Stimulated activated naive CD8-positive, alpha-beta T cell treated with anti-CD3 and anti-CD28 coated beads, Interleukin-15, amount 100 ng/mL, for 72 hours (primary cell): ENCODE data around the gene TBC1D32.
"Not testable (repeated sequence)": the region's sequence is repeated elsewhere in the genome, so short reads cannot be mapped to it uniquely, and the experiment has no call there.

ENCODE experiments used
- ATAC-seq: fragments of 150-1000 bp; cut with Tn5 transposase; 2 replicates; pipeline ENCODE4 v1.10.0; 2021; ENCODE audit warnings: mild to moderate bottlenecking, moderate library complexity
- DNase-seq, 2 donors: peaks; one replicate each; pipeline ENCODE4 v3.0.0; 2021 to 2022
- H3K27ac Mint-ChIP-seq, 2 donors: one replicate each; pipeline ENCODE4 v1.8.0; 2022; ENCODE audit warnings: mild to moderate bottlenecking in 2 of 2, mixed read lengths in 2 of 2, moderate library complexity in 2 of 2
- H3K27me3 Mint-ChIP-seq: one replicate; pipeline ENCODE4 v1.8.0; 2022; ENCODE audit warnings: mixed read lengths
- H3K4me1 Mint-ChIP-seq: one replicate; pipeline ENCODE4 v1.8.0; 2022; ENCODE audit warnings: mild to moderate bottlenecking, mixed read lengths
- H3K4me3 Mint-ChIP-seq, 2 donors: one replicate each; pipeline ENCODE4 v1.8.0; 2022; ENCODE audit warnings: mild to moderate bottlenecking in 2 of 2, mixed read lengths in 2 of 2, moderate library complexity in 1 of 2
- H3K9me3 Mint-ChIP-seq, 2 donors: one replicate each; pipeline ENCODE4 v1.8.0; 2022; ENCODE audit warnings: mixed read lengths in 2 of 2

Gene TBC1D32

DNA sequence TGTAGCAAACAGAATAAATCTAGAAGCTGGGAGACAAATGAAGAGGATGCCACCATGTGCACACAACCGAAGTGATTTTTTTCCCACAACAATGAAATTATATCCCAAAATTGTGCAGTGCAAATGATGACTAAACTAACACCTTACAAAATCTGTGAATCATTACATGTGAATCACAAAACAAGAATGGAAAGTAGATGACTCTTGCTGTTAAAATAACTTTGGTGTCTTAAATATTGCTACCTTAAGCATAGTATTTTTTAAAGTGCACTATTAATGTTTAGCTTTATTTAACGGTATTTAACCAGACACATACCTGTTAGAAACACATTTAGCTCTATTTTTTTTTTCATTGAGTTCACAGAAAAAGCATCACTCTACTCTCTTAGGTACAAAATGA is 190.8 kb downstream of the TBC1D32 start:
- Mint-ChIP-seq H3K27me3 (no peaks in the 10 kb centered on the region), H3K9me3 (peaks cover 0 to 9% of the 10 kb centered on the region in 2 donors)

DNA sequence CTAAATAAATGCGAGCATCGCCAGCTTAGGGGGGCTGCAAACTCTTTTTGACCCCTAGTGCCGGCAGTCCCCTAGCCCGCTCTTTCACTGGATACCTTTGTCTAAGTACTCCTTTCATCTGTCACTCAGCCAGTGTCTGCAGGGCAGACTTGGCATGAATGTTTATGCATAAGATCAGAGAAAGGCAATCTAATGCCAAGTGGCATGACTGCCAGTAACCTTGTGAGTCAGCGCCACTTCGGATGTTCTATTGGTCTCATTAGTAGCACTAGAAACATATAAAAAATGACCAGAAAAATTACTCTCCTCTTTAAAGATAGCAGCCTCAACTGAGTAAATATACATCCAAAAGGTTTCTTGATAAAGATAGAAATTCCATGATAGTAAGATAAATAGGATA is 192.2 kb downstream of the TBC1D32 start:
- ATAC-seq, result no peak

More for the DNA sequence above, 190.8 kb downstream of the TBC1D32 start:
- ATAC-seq, result no peak
- DNase-seq, result no peak
- H3K4me1 Mint-ChIP-seq, result no peaks in the 10 kb centered on the region
- no peak overlapping the region for H3K4me3 Mint-ChIP-seq
- H3K27ac Mint-ChIP-seq, result no peak overlapping the region

DNA sequence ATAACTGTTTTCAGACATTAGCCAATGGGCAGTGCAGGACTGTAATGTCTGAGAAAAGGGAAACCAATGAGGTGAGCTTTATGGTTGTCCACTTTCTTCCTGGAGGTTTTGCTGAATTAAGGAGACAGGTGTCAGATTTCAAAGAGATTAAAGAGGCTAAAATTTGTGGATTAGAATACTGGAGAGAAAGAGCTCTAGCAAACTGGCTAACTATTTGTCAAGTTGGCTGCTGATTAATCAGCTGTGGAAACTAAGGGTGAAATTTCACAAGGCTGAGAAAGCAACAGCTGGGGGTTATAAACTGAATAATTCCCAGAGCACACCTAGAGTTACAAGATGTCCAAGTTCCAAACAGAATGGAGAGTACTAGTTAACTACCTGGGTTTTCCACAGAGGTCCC is 198.9 kb downstream of the TBC1D32 start:
- no peaks in the 10 kb centered on the region for H3K27me3 Mint-ChIP-seq
- DNase-seq, result no peak
- ATAC-seq, result no peak
- no peak overlapping the region for H3K27ac Mint-ChIP-seq
- no peak overlapping the region for H3K4me3 Mint-ChIP-seq
- no peaks in the 10 kb centered on the region for H3K9me3 Mint-ChIP-seq
- no peaks in the 10 kb centered on the region for H3K4me1 Mint-ChIP-seq

More for the DNA sequence above, 192.2 kb downstream of the TBC1D32 start:
- no peaks in the 10 kb centered on the region for H3K4me1 Mint-ChIP-seq
- no peak overlapping the region for H3K4me3 Mint-ChIP-seq
- peaks cover 0 to 9% of the 10 kb centered on the region in 2 donors for H3K9me3 Mint-ChIP-seq
- no peak for DNase-seq
- no peaks in the 10 kb centered on the region for H3K27me3 Mint-ChIP-seq
- H3K27ac Mint-ChIP-seq, result no peak overlapping the region

DNA sequence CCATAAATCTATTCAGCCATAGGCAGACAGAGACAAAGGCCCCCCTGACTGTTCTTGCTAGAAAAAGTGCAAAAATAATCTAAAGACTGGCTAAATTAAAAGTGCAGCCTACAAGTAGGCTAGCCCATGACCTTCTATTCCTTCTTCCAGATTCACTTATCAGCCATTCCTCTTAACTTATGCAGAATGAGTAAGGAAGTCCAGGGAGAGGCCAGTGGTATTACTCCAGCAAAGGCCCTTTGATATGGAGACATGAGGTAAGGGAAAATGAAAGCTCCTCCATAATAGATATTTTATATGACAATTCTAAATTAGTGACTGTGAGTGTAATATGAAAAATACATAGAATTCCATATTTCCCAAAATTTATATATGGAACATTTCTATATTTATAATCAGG is 199.4 kb downstream of the TBC1D32 start:
- no peak overlapping the region for H3K27ac Mint-ChIP-seq
- no peaks in the 10 kb centered on the region for H3K27me3 Mint-ChIP-seq
- H3K4me3 Mint-ChIP-seq, result no peak overlapping the region
- ATAC-seq (no peak), DNase-seq (no peak)
- H3K9me3 Mint-ChIP-seq, result no peaks in the 10 kb centered on the region
- no peaks in the 10 kb centered on the region for H3K4me1 Mint-ChIP-seq

DNA sequence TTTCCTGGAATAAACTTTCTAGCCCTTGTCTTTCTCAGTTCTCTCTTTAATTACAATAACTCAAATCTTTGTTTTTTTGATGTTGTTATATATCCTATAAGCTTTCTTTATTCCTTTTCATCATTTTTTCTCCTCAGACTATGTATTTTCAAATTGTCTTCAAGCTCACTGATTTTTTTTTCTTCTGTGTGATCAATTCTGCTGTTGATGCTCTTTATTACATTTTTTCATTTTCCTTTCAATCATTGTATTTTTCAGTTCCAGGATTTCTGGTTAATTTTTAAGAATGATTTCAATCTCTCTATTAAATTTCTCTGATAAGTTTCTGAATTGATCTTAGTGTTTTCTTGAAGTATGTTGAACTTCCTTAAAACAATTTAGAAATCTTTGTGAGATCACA is 209.7 kb downstream of the TBC1D32 start:
- no peak for DNase-seq
- no peaks in the 10 kb centered on the region for H3K4me1 Mint-ChIP-seq
- H3K9me3 Mint-ChIP-seq, result peaks cover 15 to 21% of the 10 kb centered on the region in 2 donors
- H3K27ac Mint-ChIP-seq, result peak overlapping the region in 1 of 2 donors; percentile 87
- H3K27me3 Mint-ChIP-seq, result no peaks in the 10 kb centered on the region
- H3K4me3 Mint-ChIP-seq, result no peak overlapping the region
- no peak for ATAC-seq

DNA sequence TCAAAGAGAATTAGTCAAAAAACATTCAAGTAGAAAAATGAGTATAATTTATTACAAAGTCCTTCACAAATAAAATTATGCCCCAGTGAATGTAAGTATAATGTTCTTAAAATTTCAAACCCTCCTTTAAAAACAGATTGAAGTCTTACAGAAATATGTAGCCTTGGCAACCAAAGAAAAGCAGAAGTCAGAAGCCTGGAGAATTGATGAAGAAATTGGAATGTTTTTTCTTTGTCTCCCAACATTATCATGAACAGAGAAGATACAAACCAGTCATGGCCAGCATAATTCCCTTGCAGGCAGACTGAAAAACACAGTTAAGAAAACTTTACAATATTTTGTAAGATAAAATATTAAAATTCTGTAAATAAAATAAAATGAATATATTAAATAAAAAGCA is 221.9 kb downstream of the TBC1D32 start:
- ATAC-seq (no peak), DNase-seq (no peak)
- H3K4me1 Mint-ChIP-seq, result no peaks in the 10 kb centered on the region
- H3K9me3 Mint-ChIP-seq, result no peaks in the 10 kb centered on the region
- H3K27me3 Mint-ChIP-seq, result no peaks in the 10 kb centered on the region
- no peak overlapping the region for H3K27ac Mint-ChIP-seq
- H3K4me3 Mint-ChIP-seq, result no peak overlapping the region

DNA sequence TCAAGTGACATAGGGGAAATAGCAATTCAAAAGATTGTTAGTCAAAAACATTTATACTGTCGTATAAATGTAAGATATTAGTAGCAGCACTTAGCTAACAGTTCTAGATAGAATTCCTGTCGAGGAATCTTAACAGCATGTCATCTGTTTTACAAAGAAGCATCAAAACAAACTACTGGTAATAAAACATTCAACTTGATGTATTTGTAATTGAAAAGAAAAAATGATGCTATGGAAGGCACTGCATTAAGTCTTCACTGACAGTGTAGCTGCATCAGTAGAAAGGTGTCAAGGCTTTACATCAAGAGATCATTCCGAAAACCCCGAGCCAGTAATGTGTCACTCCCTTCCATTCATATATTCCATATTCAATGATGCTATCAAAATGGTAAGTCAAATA is 223.5 kb downstream of the TBC1D32 start:
- no peaks in the 10 kb centered on the region for H3K9me3 Mint-ChIP-seq
- H3K27me3 Mint-ChIP-seq, result no peaks in the 10 kb centered on the region
- no peaks in the 10 kb centered on the region for H3K4me1 Mint-ChIP-seq
- DNase-seq (no peak), ATAC-seq (no peak)
- H3K4me3 Mint-ChIP-seq, result no peak overlapping the region
- no peak overlapping the region for H3K27ac Mint-ChIP-seq

DNA sequence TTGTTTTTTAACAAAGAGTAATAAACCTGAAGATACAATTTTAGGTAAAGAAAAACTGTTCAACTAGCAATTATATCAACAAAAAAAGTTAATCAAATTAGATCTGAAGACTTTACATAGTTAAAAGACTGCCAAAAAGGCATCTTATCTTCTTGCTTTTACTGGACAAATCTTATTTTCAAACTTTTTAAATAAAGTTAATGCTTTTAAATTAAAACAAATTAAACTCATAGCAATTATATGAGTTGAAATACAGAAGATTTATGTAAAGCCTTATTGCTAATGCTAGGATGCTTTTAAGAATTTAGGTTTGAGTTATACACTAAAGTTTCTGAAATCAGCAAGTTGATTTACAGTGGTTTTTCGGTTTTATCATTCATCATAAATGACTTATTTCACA is 227.3 kb downstream of the TBC1D32 start:
- ATAC-seq (no peak), DNase-seq (no peak)
- no peaks in the 10 kb centered on the region for H3K4me1 Mint-ChIP-seq
- no peak overlapping the region for H3K27ac Mint-ChIP-seq
- H3K27me3 Mint-ChIP-seq, result no peaks in the 10 kb centered on the region
- peaks cover 0 to 3% of the 10 kb centered on the region in 2 donors for H3K9me3 Mint-ChIP-seq
- no peak overlapping the region for H3K4me3 Mint-ChIP-seq

DNA sequence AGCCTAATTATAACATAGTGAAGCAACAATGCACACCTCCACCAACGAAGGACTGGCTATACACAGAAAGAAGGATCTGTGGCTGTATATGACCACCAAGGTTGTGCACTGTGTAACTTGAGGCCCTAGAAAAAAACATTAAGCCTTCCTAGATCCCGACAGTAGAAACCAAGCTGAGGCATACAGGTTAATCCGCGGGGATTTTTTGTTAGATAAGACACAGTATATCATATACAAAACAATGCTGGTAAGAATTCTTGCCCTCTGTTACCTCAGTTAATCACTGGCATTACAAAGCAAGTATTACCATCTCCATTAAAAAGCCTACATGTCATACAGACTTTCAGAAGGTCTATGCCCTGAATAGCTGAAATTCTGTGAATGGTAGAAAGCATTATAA is 228.8 kb downstream of the TBC1D32 start:
- H3K9me3 Mint-ChIP-seq, result peaks cover 0 to 5% of the 10 kb centered on the region in 2 donors
- no peaks in the 10 kb centered on the region for H3K27me3 Mint-ChIP-seq
- no peak overlapping the region for H3K27ac Mint-ChIP-seq
- no peaks in the 10 kb centered on the region for H3K4me1 Mint-ChIP-seq
- no peak overlapping the region for H3K4me3 Mint-ChIP-seq
- DNase-seq (no peak), ATAC-seq (no peak)

DNA sequence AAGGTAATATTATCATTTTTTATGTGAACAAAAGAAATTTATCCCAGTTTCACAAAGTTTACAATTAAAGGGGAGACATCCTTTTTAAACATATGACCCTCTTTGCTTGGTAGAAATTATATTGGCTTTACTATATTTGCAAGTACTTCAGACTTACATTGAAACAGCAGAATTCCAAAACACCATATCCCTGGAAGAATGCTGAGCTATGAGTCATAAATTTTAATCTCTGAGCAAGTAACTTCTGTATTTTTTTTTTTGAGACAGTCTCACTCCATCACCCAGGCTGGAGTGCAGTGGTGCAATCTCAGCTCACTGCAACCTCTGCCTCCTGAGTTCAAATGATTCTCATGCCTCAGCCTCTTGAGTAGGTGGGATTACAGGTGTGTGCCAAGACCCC is 240.4 kb downstream of the TBC1D32 start:
- H3K4me3 Mint-ChIP-seq, result no peak overlapping the region
- H3K27me3 Mint-ChIP-seq, result no peaks in the 10 kb centered on the region
- no peaks in the 10 kb centered on the region for H3K4me1 Mint-ChIP-seq
- DNase-seq (no peak), ATAC-seq (no peak)
- no peak overlapping the region for H3K27ac Mint-ChIP-seq
- H3K9me3 Mint-ChIP-seq, result no peaks in the 10 kb centered on the region

DNA sequence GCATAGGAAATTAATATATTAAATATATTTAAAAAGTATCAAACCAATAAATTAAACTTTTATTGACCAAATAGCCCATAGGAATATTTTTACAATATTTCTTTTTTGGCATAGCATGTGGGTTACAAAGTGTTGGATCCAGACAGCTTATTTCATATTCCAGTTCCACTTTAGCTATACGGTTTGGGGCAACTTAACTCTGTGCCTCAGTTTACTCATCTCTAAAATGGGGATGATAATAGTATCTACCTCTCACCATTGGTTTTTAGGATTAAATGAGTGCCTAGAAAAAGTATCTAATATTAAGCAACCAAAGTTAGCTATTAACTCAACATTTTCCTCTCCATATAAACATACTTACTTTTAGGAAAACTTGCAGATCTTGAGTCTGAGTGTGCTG is 243.8 kb downstream of the TBC1D32 start:
- Mint-ChIP-seq H3K27me3 (no peaks in the 10 kb centered on the region), H3K4me3 (no peak overlapping the region), H3K4me1 (no peaks in the 10 kb centered on the region)

DNA sequence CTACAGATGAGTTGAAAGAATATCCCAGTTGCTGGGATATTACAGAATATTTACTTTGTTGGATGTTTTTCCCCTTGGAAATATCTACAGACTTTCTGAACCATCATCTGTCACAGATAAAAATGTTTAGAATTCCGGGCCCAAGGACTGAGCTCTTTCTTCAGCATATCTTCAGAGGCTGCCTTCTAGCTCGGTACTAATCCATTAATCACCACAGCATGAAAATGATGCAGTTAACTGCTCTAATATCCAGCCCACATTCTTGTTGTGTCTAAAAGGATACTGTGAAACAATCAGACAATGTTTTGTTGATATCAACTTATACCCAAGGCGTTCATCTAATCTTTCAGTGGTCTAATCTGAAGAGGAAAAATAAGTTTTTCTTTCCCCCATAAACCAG is 247.4 kb downstream of the TBC1D32 start:
- no peaks in the 10 kb centered on the region for H3K27me3 Mint-ChIP-seq
- no peak overlapping the region for H3K4me3 Mint-ChIP-seq
- H3K4me1 Mint-ChIP-seq, result no peaks in the 10 kb centered on the region
- H3K9me3 Mint-ChIP-seq, result no peaks in the 10 kb centered on the region
- no peak for ATAC-seq
- no peak for DNase-seq
- H3K27ac Mint-ChIP-seq, result no peak overlapping the region

More for the DNA sequence above, 243.8 kb downstream of the TBC1D32 start:
- DNase-seq (no peak), ATAC-seq (no peak)
- H3K9me3 Mint-ChIP-seq, result no peaks in the 10 kb centered on the region
- H3K27ac Mint-ChIP-seq, result no peak overlapping the region

DNA sequence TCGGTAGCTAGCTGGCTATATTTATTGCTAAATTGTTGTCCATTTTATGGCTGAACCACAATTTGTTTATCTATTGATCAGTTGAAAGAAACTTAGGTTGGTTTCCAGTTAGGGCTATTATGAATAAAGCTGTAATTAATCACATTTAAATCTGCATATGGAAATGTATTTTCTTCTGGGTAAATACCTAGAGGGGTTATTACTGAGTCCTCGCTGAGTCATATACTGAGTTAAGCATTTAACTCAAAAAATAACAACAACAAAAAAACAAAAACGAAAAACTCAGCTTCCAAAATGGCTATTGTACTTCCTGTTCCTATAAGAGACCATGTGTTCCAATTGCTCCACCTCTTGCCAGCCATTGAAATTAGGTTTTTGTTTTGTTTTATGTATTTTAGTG is 258.2 kb downstream of the TBC1D32 start:
- Mint-ChIP-seq H3K27me3 (no peaks in the 10 kb centered on the region), H3K9me3 (peaks cover 3 to 10% of the 10 kb centered on the region in 2 donors), H3K4me1 (peaks cover 6% of the 10 kb centered on the region), H3K27ac (no peak overlapping the region), H3K4me3 (no peak overlapping the region)
- ATAC-seq, result no peak
- DNase-seq, result no peak

DNA sequence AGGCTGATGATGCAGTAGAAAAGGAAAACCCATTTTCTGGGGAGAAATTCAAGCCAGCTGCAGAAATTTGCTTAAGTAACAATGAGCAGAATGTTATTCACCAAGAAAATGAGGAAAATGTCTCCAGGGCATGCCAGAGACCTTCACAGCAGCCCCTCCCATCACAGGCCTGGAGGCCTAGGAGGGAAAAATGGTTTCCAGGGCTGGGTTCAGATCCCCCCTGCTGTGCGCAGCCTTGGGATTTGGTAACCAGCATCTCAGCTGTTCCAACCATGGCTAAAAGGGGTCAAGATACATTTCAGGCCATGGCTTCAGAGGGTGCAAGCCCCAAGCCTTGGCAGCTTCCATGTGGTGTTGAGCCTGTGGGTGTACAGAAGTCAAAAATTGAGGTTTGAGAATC is 265.5 kb downstream of the TBC1D32 start:
- H3K27me3 Mint-ChIP-seq, DNase-seq, H3K4me1 Mint-ChIP-seq, H3K27ac Mint-ChIP-seq, ATAC-seq, H3K4me3 Mint-ChIP-seq: not testable (repeated sequence)
- peaks cover 20 to 52% of the 10 kb centered on the region in 2 donors for H3K9me3 Mint-ChIP-seq

DNA sequence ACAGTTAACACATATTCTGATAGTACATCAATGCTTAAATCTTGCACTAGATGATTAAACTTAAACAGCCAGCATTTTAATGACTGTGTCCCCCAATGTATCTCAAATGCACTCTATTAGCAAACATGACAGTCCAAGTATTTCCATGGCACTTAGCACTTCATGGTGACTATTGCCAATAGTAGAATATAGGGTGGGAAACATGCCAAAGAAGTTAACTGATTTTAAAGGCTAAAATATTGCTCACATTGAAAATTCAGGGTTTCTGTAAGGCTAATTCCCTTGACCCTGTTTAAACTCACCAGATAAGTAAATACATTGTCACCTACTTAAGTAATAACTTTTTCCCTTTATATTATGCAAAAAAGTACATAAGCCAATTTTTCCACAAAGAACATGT is 266.9 kb downstream of the TBC1D32 start:
- Mint-ChIP-seq H3K27me3 (no peaks in the 10 kb centered on the region), H3K4me1 (no peaks in the 10 kb centered on the region), H3K27ac (no peak overlapping the region), H3K4me3 (no peak overlapping the region), H3K9me3 (peaks cover 20 to 60% of the 10 kb centered on the region in 2 donors)
- no peak for ATAC-seq
- no peak for DNase-seq

DNA sequence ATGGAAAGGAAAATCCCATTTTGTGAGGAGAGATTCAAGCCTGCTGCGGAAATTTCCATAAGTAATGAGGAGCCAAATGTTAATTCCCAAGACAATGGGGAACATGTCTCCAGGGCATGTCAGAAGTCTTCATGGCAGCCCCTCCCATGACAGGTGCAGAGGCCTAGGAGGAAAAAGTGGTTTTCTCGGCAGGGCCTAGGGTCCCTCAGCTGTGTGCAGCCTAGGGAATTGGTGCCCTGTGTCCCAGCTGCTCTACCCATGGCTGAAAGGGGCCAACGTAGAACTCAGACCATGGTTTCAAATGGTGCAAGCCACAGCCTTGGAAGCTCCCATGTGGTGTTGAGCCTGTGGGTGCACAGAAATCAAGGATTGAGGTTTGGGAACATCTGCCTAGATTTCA is 269.9 kb downstream of the TBC1D32 start:
- H3K27me3 Mint-ChIP-seq, result no peaks in the 10 kb centered on the region
- peaks cover 14 to 40% of the 10 kb centered on the region in 2 donors for H3K9me3 Mint-ChIP-seq
- DNase-seq, result no peak
- no peak overlapping the region for H3K27ac Mint-ChIP-seq
- no peaks in the 10 kb centered on the region for H3K4me1 Mint-ChIP-seq
- ATAC-seq, result no peak
- H3K4me3 Mint-ChIP-seq, result no peak overlapping the region

DNA sequence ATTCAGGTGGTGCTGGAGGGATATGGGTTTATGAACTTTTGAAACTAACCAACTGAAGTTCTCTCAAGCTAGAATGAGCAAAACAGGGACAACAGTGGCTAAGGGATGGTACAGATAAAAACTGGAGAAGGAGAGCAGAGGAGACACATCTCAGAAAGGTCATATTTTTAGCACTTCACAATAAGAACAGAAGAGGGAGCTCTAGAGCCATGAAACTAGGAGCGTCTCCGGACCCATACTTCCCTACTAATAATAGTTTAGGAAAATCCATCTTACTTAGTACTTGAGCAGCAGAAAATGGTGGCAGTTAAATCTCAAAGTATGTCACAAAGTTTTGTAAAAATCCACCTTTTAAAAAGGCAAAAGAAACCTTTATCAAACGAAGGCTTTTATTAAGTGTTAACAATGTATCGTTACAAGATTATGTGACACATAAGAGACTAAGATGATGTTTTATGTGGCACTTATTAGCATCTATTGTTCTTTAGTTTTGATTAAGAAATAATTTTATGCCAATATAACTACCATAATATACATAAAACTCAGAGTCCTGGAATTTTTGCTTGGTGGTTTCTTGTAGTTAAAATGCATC is 278.6 kb downstream of the TBC1D32 start:
- Mint-ChIP-seq H3K4me1 (no peaks in the 10 kb centered on the region), H3K9me3 (no peaks in the 10 kb centered on the region), H3K4me3 (no peak overlapping the region), H3K27me3 (no peaks in the 10 kb centered on the region), H3K27ac (no peak overlapping the region)
- DNase-seq (no peak), ATAC-seq (peak; percentile 49)
